GM12873 (cell line): ENCODE measurements around the gene PTPN14.

Experiments
- TF ChIP-seq, protein P1 (sequence below): IDR thresholded peaks from 2 replicates; pipeline ENCODE4 v1.5.1; 2012; ENCODE audit warnings: low read depth, mild to moderate bottlenecking, moderate library complexity, low read length, control low read depth; ENCODE audit not compliant: insufficient read depth; ENCODE audit errors: missing control alignments

PTPN14 gene

GRCh38 chr1:214310010-214310409 lies 241.4 kb downstream of the PTPN14 start:
- TF ChIP-seq, protein P1, sequence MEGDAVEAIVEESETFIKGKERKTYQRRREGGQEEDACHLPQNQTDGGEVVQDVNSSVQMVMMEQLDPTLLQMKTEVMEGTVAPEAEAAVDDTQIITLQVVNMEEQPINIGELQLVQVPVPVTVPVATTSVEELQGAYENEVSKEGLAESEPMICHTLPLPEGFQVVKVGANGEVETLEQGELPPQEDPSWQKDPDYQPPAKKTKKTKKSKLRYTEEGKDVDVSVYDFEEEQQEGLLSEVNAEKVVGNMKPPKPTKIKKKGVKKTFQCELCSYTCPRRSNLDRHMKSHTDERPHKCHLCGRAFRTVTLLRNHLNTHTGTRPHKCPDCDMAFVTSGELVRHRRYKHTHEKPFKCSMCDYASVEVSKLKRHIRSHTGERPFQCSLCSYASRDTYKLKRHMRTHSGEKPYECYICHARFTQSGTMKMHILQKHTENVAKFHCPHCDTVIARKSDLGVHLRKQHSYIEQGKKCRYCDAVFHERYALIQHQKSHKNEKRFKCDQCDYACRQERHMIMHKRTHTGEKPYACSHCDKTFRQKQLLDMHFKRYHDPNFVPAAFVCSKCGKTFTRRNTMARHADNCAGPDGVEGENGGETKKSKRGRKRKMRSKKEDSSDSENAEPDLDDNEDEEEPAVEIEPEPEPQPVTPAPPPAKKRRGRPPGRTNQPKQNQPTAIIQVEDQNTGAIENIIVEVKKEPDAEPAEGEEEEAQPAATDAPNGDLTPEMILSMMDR = no peak

DNA sequence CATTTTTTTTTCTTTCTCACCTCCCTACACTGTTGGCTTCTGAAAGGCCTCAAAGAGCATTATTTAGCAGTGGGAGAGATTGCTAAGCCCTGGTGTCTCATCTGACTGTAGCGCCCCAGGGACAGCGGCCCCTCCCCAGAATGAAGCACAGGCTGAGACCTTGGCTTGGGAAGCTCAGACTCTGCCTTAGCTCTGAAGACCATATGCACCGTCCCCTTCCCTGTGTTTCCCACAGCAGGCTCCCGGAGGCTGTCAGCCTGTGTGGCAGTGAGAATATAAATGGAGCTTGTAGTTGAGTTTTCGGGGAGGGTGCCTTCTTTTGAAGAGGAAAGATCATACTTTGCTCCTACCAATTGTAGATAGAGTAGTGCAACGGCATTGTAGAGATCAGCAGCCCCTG lies 245.1 kb downstream of the PTPN14 start:
- TF ChIP-seq, protein P1 = no peak

DNA sequence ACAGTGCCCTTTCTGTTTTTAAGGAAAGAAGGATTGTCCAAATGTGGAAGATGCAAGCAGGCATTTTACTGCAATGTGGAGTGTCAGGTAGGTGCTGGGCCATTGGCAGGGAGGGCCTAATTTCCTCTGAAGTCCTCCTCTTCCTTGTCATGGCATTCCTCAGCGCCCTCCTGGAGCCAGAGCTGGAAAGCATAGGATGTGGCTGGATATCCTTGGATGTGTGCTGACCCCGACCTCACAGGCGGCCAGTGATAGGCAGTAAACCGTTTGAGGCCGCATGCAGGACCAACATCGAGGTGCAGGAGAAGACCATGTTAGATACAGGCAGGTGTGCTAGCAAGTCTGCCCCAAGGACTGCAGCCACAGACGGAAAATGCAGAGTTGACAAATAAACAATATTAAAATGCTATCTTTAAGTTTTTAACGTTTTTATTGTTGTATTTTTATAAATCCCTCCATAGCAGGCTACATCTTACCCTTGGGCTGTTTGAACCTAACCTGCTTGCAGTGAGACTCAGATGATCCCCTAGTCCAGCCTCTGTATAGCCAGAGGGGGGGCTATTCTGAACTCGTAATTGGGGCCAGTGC lies 246.1 kb downstream of the PTPN14 start:
- TF ChIP-seq, protein P1 = no peak

- TF ChIP-seq, protein P1 = no peak
Observed at GRCh38 chr1:214303141-214303930, 248.1 kb downstream of the PTPN14 start.

DNA sequence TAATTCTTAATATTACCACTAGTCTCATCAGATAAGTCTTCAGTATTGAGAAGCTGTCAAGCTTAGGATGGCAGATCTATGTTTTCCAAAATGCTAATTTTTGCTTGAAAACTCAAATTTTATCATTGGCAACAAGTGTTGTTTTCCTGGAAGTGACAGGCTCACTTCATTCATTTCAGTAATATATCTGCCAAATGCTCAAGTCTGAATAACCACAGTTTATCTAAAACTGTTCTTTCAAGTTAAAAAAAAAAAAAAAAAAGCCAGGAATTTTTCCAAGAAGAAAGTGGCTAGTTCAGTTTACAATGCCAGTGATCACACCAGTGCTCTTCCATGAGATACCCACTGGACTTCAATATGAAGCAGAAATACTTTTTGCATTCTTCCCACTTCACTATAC lies 249.9 kb downstream of the PTPN14 start:
- TF ChIP-seq, protein P1 = no peak

- TF ChIP-seq, protein P1 = no peak
Observed at GRCh38 chr1:214300149-214300780, 251.1 kb downstream of the PTPN14 start.
